GM12891 (cell line): ENCODE results near the gene ADARB1.

Experiments
- DNase-seq: peaks from one replicate; pipeline ENCODE4 v3.0.0; 2011; ENCODE audit warnings: low spot score; ENCODE audit not compliant: insufficient read length
- FAIRE-seq: peaks from 2 replicates; lab custom pipeline; 2011; peaks lifted over from hg19 to GRCh38; lab: Jason Lieb, UNC
- PAX5 ChIP-seq: IDR thresholded peaks from 2 replicates; pipeline ENCODE4 v1.6.1; 2011; ENCODE audit warnings: low read length, moderate library complexity, mild to moderate bottlenecking; ENCODE audit not compliant: insufficient read depth, severe bottlenecking
- POLR2A ChIP-seq: IDR thresholded peaks from 2 replicates; pipeline ENCODE4 v1.6.1; 2011; ENCODE audit warnings: low read depth, low read length, control low read depth
- POLR2AphosphoS5 ChIP-seq: IDR thresholded peaks from 2 replicates; pipeline ENCODE4 v1.6.1; 2011; ENCODE audit warnings: low read depth, low read length, control low read depth
- POU2F2 ChIP-seq: IDR thresholded peaks from 2 replicates; pipeline ENCODE4 v1.6.1; 2011; ENCODE audit warnings: low read depth, mild to moderate bottlenecking, control low read depth, low read length, moderate library complexity
- SPI1 ChIP-seq: IDR thresholded peaks from 2 replicates; pipeline ENCODE4 v1.6.1; 2011; ENCODE audit warnings: low read depth, low read length, control low read depth
- TAF1 ChIP-seq: IDR thresholded peaks from 2 replicates; pipeline ENCODE4 v1.6.1; 2011; ENCODE audit warnings: low read depth, low read length, control low read depth

The ADARB1 gene

GRCh38 chr21:45082736-45083135 is 8.4 kb downstream of the ADARB1 start:
- TF ChIP-seq POLR2A = no peak
- TF ChIP-seq SPI1 = no peak
- TF ChIP-seq POLR2AphosphoS5 = no peak
- TF ChIP-seq PAX5 = no peak
- no peak for TF ChIP-seq TAF1
- no peak for TF ChIP-seq POU2F2
- FAIRE-seq = no peak

GRCh38 chr21:45084121-45084520 is 9.7 kb downstream of the ADARB1 start:
- DNase-seq (no peak), FAIRE-seq (no peak)
- TF ChIP-seq PAX5 (no peak), POLR2A (no peak), SPI1 (no peak), POLR2AphosphoS5 (no peak), POU2F2 (no peak), TAF1 (no peak)

More at GRCh38 chr21:45082736-45083135, 8.4 kb downstream of the ADARB1 start:
- no peak for DNase-seq

- FAIRE-seq (no peak), DNase-seq (no peak)
- TF ChIP-seq TAF1 = no peak
- no peak for TF ChIP-seq POU2F2
- TF ChIP-seq PAX5 = no peak
- no peak for TF ChIP-seq POLR2AphosphoS5
- no peak for TF ChIP-seq POLR2A
- no peak for TF ChIP-seq SPI1
These were observed 10.6 kb downstream of the ADARB1 start for GRCh38 chr21:45084881-45085536.

GRCh38 chr21:45085700-45086099 is 11.3 kb downstream of the ADARB1 start:
- no peak for TF ChIP-seq PAX5
- TF ChIP-seq POU2F2 = no peak
- no peak for TF ChIP-seq POLR2A
- no peak for TF ChIP-seq TAF1
- TF ChIP-seq POLR2AphosphoS5 = no peak
- TF ChIP-seq SPI1 = no peak
- no peak for DNase-seq
- no peak for FAIRE-seq

GRCh38 chr21:45086337-45086958 is 12.1 kb downstream of the ADARB1 start:
- FAIRE-seq = no peak
- TF ChIP-seq POLR2AphosphoS5 (no peak), POU2F2 (no peak), PAX5 (no peak), SPI1 (no peak), TAF1 (no peak), POLR2A (no peak)
- DNase-seq = no peak

- FAIRE-seq (no peak), DNase-seq (no peak)
- TF ChIP-seq POLR2AphosphoS5 = no peak
- TF ChIP-seq SPI1 = peak; percentile 75
These were observed 12.8 kb downstream of the ADARB1 start for GRCh38 chr21:45087022-45087823.

- FAIRE-seq = no peak
- DNase-seq = no peak
- TF ChIP-seq POLR2AphosphoS5 (no peak), SPI1 (peak; percentile 41; the same call in 1 of the 2 replicates)
These were observed 13.7 kb downstream of the ADARB1 start for GRCh38 chr21:45088116-45088515.

GRCh38 chr21:45088729-45089128 is 14.3 kb downstream of the ADARB1 start:
- DNase-seq (no peak), FAIRE-seq (no peak)
- TF ChIP-seq POLR2A (no peak), SPI1 (no peak), POLR2AphosphoS5 (no peak), PAX5 (no peak), TAF1 (no peak), POU2F2 (no peak)

- DNase-seq (no peak), FAIRE-seq (no peak)
- TF ChIP-seq POLR2AphosphoS5 = no peak
These were observed 15.6 kb downstream of the ADARB1 start for GRCh38 chr21:45089964-45090363.

GRCh38 chr21:45090966-45091365 is 16.6 kb downstream of the ADARB1 start:
- no peak for TF ChIP-seq POLR2A
- TF ChIP-seq POLR2AphosphoS5 = no peak
- TF ChIP-seq POU2F2 = no peak
- TF ChIP-seq TAF1 = no peak
- no peak for TF ChIP-seq SPI1
- TF ChIP-seq PAX5 = no peak
- no peak for DNase-seq
- no peak for FAIRE-seq
